ENCODE measurements around the gene ITPK1. TPM values are rescaled to one million over a fixed set of nuclear protein-coding genes. Genes with fewer than 3 reads are reported as not detected.

ITPK1 gene
- total RNA-seq, 4 donors from 2014 or later: 64.8 to 235 (median 128) TPM

DNA sequence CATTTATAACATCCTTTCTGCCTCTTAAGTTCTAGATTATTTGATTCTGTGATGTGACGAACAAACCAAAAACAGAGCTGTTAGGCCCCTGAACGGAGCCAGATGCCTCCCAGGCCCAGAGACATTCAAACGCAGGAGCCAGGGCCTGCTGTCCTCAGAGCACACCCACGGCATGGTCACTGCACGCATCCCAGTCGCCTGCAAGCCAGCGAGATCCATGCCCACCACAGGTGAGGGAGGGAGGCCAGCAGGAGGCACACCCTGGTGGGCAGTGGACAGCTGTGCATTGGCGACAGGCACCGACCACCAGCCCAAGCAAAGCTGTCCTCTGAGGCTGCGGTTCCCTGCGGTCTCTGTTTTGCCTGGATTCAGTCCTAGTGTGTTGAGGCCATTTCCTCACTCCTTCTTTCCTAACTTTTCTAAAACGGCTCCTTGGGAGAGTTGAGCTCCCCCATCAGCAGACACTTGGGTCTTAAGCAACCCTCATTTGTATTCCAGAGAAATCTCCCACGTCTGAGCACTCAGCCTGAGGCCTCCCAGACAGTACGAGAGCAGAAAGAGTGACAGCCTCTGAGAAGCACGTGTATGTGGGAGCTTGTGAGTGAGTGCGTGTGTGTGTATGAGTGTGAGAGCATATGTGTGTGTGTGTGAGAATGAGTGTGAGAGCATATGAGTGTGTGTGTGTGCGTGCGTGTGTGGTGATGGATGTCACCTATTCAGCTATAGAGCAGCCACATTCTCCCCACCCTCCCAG, 111.6 kb downstream of the ITPK1 start:
- Histone ChIP-seq H3K4me1 (peaks cover 26 to 43% (median 29%) of the 10 kb centered on the region in 4 donors), H3K36me3 (no peaks in the 10 kb centered on the region), H3K9me3 (no peaks in the 10 kb centered on the region), H3K27ac (no peak overlapping the region), H3K4me3 (no peak overlapping the region), H3K27me3 (no peaks in the 10 kb centered on the region)
- DNase-seq: no peak
- intact Hi-C loops (cut with DNase I; ENCODE audit: low total_unique reads): no loop called here
- 87 to 89% methylated on average over 6 to 18 of the region's 18 CpGs for WGBS, 2 donors (ENCODE audit: low coverage in 1 of 2)
- no peak for TF ChIP-seq EP300 (IDR thresholded peaks at IDR 0.05; ENCODE audit: low read depth)
- no peak for TF ChIP-seq POLR2AphosphoS5 (IDR thresholded peaks at IDR 0.05)
- TF ChIP-seq POLR2A (IDR thresholded peaks at IDR 0.05): no peak
- TF ChIP-seq, protein P1, sequence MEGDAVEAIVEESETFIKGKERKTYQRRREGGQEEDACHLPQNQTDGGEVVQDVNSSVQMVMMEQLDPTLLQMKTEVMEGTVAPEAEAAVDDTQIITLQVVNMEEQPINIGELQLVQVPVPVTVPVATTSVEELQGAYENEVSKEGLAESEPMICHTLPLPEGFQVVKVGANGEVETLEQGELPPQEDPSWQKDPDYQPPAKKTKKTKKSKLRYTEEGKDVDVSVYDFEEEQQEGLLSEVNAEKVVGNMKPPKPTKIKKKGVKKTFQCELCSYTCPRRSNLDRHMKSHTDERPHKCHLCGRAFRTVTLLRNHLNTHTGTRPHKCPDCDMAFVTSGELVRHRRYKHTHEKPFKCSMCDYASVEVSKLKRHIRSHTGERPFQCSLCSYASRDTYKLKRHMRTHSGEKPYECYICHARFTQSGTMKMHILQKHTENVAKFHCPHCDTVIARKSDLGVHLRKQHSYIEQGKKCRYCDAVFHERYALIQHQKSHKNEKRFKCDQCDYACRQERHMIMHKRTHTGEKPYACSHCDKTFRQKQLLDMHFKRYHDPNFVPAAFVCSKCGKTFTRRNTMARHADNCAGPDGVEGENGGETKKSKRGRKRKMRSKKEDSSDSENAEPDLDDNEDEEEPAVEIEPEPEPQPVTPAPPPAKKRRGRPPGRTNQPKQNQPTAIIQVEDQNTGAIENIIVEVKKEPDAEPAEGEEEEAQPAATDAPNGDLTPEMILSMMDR (IDR thresholded peaks at IDR 0.05): no peak
- in situ Hi-C loops (cut with MboI; ENCODE audit: low pct_ligation_motif_present in 1 of 4, low pct_unique_long_range_greater_than_20kb in 1 of 4, low sequenced_read_pairs in 3 of 4): no loop called here

DNA sequence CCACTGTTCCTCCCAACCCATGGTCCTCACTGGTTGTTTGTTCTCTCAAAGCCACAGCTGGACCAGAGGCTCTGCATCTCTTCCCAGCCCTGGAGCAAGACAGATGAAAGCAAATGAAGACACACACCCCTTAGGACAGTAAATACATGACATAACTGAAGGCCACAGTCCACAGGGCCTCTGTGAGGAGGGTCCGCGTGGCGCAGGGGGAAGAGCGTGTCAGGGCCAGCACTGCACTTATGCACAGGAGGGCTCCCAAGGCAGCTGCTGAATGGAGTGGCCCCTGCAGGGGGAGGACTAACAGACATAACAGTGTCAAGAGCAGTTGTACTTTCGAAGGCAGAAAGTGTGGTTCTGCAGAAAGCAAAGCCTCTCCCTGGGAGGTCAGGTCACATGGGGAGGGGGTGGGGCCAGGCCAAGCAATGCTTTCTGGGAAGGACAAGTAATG, 112.8 kb downstream of the ITPK1 start:
- Histone ChIP-seq H3K4me3 (no peak overlapping the region), H3K27ac (no peak overlapping the region), H3K36me3 (no peaks in the 10 kb centered on the region), H3K27me3 (no peaks in the 10 kb centered on the region), H3K4me1 (peaks cover 17 to 31% (median 21%) of the 10 kb centered on the region in 4 donors), H3K9me3 (no peaks in the 10 kb centered on the region)
- intact Hi-C loops (cut with DNase I; ENCODE audit: low total_unique reads) (no loop called here), in situ Hi-C loops (cut with MboI; ENCODE audit: low pct_ligation_motif_present in 1 of 4, low pct_unique_long_range_greater_than_20kb in 1 of 4, low sequenced_read_pairs in 3 of 4) (no loop called here)
- WGBS, 2 donors (ENCODE audit: low coverage in 1 of 2): 89% methylated on average over 5 of the region's 5 CpGs; no CpG with 5 or more reads in 1 of the 2 donors
- no peak for TF ChIP-seq POLR2A (IDR thresholded peaks at IDR 0.05)
- TF ChIP-seq EP300 (IDR thresholded peaks at IDR 0.05; ENCODE audit: low read depth): no peak
- TF ChIP-seq POLR2AphosphoS5 (IDR thresholded peaks at IDR 0.05): no peak
- TF ChIP-seq, protein P1 (IDR thresholded peaks at IDR 0.05): no peak
- DNase-seq: no peak

DNA sequence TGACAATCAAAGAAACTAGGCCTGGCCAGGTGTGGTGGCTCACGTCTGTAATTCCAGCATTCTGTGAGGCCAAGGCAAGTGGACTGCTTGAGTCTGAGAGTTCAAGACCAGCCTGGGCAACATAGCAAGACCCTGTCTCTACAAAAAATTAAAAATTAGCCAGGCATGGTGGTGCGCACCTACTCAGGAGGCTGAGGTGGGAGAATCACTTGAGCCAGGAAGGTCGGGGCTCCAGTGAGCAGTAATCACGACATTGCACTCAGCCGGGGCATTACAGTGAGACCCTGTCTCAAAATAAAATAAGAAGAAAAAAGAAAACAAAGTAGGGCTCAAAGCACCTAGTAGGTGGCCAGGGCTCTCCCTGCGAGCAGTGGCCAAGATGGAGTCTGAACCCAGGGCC, 113.7 kb downstream of the ITPK1 start:
- Histone ChIP-seq H3K4me3 (no peak overlapping the region), H3K9me3 (no peaks in the 10 kb centered on the region), H3K27me3 (no peaks in the 10 kb centered on the region), H3K27ac (no peak overlapping the region), H3K4me1 (peaks cover 9 to 22% (median 13%) of the 10 kb centered on the region in 4 donors), H3K36me3 (no peaks in the 10 kb centered on the region)
- intact Hi-C loops (cut with DNase I; ENCODE audit: low total_unique reads) (no loop called here), in situ Hi-C loops (cut with MboI; ENCODE audit: low pct_ligation_motif_present in 1 of 4, low pct_unique_long_range_greater_than_20kb in 1 of 4, low sequenced_read_pairs in 3 of 4) (no loop called here)
- no peak for DNase-seq
- no peak for TF ChIP-seq POLR2AphosphoS5 (IDR thresholded peaks at IDR 0.05)
- TF ChIP-seq, protein P1 (IDR thresholded peaks at IDR 0.05): no peak
- TF ChIP-seq EP300 (IDR thresholded peaks at IDR 0.05; ENCODE audit: low read depth): no peak
- no peak for TF ChIP-seq POLR2A (IDR thresholded peaks at IDR 0.05)
- WGBS, 2 donors (ENCODE audit: low coverage in 1 of 2): 96 to 100% methylated on average over 4 to 6 of the region's 6 CpGs

DNA sequence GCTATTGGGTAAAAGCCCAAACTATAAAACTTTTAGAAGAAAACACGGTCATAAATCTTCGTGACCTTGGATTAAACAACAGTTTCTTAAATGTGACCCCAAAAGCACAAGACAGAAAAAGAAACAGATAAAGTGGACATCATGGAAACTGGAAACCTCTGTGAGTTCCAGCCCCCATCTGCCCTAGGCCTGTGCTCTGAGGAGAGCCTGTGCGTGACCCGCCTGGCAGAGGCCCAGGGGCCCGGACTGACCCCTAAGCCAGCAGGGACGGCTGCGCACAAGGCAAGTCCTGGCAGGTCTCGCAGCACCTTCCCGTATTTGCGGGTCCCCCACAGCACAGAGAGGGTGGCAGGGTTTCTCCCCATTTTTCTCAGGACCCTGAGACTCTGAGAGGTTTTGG, 116.8 kb downstream of the ITPK1 start:
- Histone ChIP-seq H3K4me1 (peaks cover 0 to 8% (median 2%) of the 10 kb centered on the region in 4 donors), H3K9me3 (no peaks in the 10 kb centered on the region), H3K4me3 (no peak overlapping the region), H3K36me3 (no peaks in the 10 kb centered on the region), H3K27ac (peak overlapping the region in 3 of 4 donors; percentile 2 to 54 (median 25)), H3K27me3 (no peaks in the 10 kb centered on the region)
- in situ Hi-C loops (cut with MboI; ENCODE audit: low pct_ligation_motif_present in 1 of 4, low pct_unique_long_range_greater_than_20kb in 1 of 4, low sequenced_read_pairs in 3 of 4) (no loop called here), intact Hi-C loops (cut with DNase I; ENCODE audit: low total_unique reads) (no loop called here)
- 79 to 83% methylated on average over 7 to 10 of the region's 10 CpGs for WGBS, 2 donors (ENCODE audit: low coverage in 1 of 2)
- DNase-seq: no peak
- TF ChIP-seq POLR2AphosphoS5 (IDR thresholded peaks at IDR 0.05) (no peak), POLR2A (IDR thresholded peaks at IDR 0.05) (no peak), EP300 (IDR thresholded peaks at IDR 0.05; ENCODE audit: low read depth) (no peak)
- TF ChIP-seq, protein P1 (IDR thresholded peaks at IDR 0.05): no peak

Data from transverse colon (tissue), 4 donors.